Stimulated activated CD8-positive, alpha-beta memory T cell treated with anti-CD3 and anti-CD28 coated beads, Interleukin-15, amount 100 ng/mL, for 4 hours (primary cell): Measurements from ENCODE around the gene RSPH10B.
"Not testable (repeated sequence)": the region's sequence is repeated elsewhere in the genome, so short reads cannot be mapped to it uniquely, and the experiment has no call there.

ENCODE experiments used
- DNase-seq, 2 donors: peaks; one replicate each; pipeline ENCODE4 v3.0.0-alpha.2; 2020; ENCODE audit warnings: low read depth in 2 of 2

Gene RSPH10B

GRCh38 chr7:5926263-5926870 lies 44.1 kb downstream of the RSPH10B start:
- not testable (repeated sequence) for DNase-seq

- DNase-seq = not testable (repeated sequence)
These were observed 45.9 kb downstream of the RSPH10B start for GRCh38 chr7:5924630-5925029.

- not testable (repeated sequence) for DNase-seq
These were observed 46.3 kb downstream of the RSPH10B start for GRCh38 chr7:5924180-5924579.

GRCh38 chr7:5916529-5916928 lies 54.0 kb downstream of the RSPH10B start:
- DNase-seq = not testable (repeated sequence)

- DNase-seq = not testable (repeated sequence)
These were observed 61.7 kb downstream of the RSPH10B start for GRCh38 chr7:5908835-5909234.

- DNase-seq = not testable (repeated sequence)
These were observed 65.8 kb downstream of the RSPH10B start for GRCh38 chr7:5904726-5905125.

GRCh38 chr7:5903002-5903401 lies 67.5 kb downstream of the RSPH10B start:
- DNase-seq = not testable (repeated sequence)

GRCh38 chr7:5898480-5899224 lies 71.8 kb downstream of the RSPH10B start, which contains the start of gene CCZ1:
CCZ1 (plus strand) TSS chr7:5898733; CDS start chr7:5898800, 67 bp downstream.
- peak; percentile 48 to 70 for DNase-seq

- DNase-seq = not testable (repeated sequence)
These were observed 73.0 kb downstream of the RSPH10B start for GRCh38 chr7:5897369-5897919.

- DNase-seq = no peak
These were observed 78.0 kb downstream of the RSPH10B start for GRCh38 chr7:5892498-5892897.

- DNase-seq = not testable (repeated sequence)
These were observed 80.2 kb downstream of the RSPH10B start for GRCh38 chr7:5890244-5890643.

GRCh38 chr7:5888021-5888420 lies 82.5 kb downstream of the RSPH10B start:
- not testable (repeated sequence) for DNase-seq

GRCh38 chr7:5884431-5884830 lies 86.1 kb downstream of the RSPH10B start:
- DNase-seq = not testable (repeated sequence)

GRCh38 chr7:5880106-5880505 lies 90.4 kb downstream of the RSPH10B start:
- not testable (repeated sequence) for DNase-seq

- not testable (repeated sequence) for DNase-seq
These were observed 90.9 kb downstream of the RSPH10B start for GRCh38 chr7:5879591-5879990.
